HepG2 (cell line): ENCODE measurements around the gene PANK3. TPM values are rescaled to one million over a fixed set of nuclear protein-coding genes. Genes with fewer than 3 reads are reported as not detected.

Source experiments
- EZH2 ChIP-seq: conservative IDR thresholded peaks from 2 replicates; pipeline ENCODE4 v1.6.1; 2012; ENCODE audit warnings: mild to moderate bottlenecking, low read depth, low read length, moderate library complexity
- FLYWCH1 ChIP-seq: sonication (generic); formaldehyde crosslinking; IDR thresholded peaks from 2 replicates; pipeline ENCODE4 v1.8.1; 2023; ENCODE audit warnings: mild to moderate bottlenecking, missing genetic modification reagents
- GATAD1 ChIP-seq: IDR thresholded peaks from 2 replicates; pipeline ENCODE4 v1.6.1; 2016; ENCODE audit warnings: missing genetic modification reagents, missing compliant biosample characterization
- LBX2 ChIP-seq: sonication (generic); formaldehyde crosslinking; IDR thresholded peaks from 2 replicates; pipeline ENCODE4 v1.5.0; 2020; ENCODE audit warnings: missing genetic modification reagents, mild to moderate bottlenecking, borderline replicate concordance
- RXRA ChIP-seq: sonication (generic); formaldehyde crosslinking; IDR thresholded peaks from 2 replicates; pipeline ENCODE4 v1.5.1; 2020; ENCODE audit warnings: missing genetic modification reagents
- SNAPC4 ChIP-seq: sonication (generic); formaldehyde crosslinking; IDR thresholded peaks from 2 replicates; pipeline ENCODE4 v1.4.0; 2020; ENCODE audit warnings: mild to moderate bottlenecking, missing genetic modification reagents
- TARDBP ChIP-seq: sonication (generic); formaldehyde crosslinking; IDR thresholded peaks from 2 replicates; pipeline ENCODE4 v1.8.0; 2022; ENCODE audit warnings: mild to moderate bottlenecking, missing genetic modification reagents
- TBX3 ChIP-seq: fragments of 450-650 bp; IDR thresholded peaks from 2 replicates; pipeline ENCODE4 v1.6.1; 2017; ENCODE audit warnings: antibody characterized with exemption, mild to moderate bottlenecking, inconsistent platforms, borderline replicate concordance
- ZBTB38 ChIP-seq: sonication (generic); formaldehyde crosslinking; IDR thresholded peaks from 2 replicates; pipeline ENCODE4 v1.5.1; 2020; ENCODE audit warnings: mild to moderate bottlenecking, missing genetic modification reagents
- ZFY ChIP-seq: sonication (generic); formaldehyde crosslinking; IDR thresholded peaks from 2 replicates; pipeline ENCODE4 v1.4.0; 2020; ENCODE audit warnings: missing genetic modification reagents
- ZNF337 ChIP-seq: sonication (generic); formaldehyde crosslinking; IDR thresholded peaks from 2 replicates; pipeline ENCODE4 v1.5.1; 2020; ENCODE audit warnings: missing genetic modification reagents, low read depth, mild to moderate bottlenecking, borderline replicate concordance
- ZNF496 ChIP-seq: sonication (generic); formaldehyde crosslinking; IDR thresholded peaks from 2 replicates; pipeline ENCODE4 v1.8.1; 2023; ENCODE audit warnings: mild to moderate bottlenecking, moderate library complexity, missing genetic modification reagents; ENCODE audit not compliant: insufficient replicate concordance
- ZNF614 ChIP-seq: IDR thresholded peaks from 2 replicates; pipeline ENCODE4 v1.6.1; 2018; ENCODE audit warnings: missing biosample characterization, missing genetic modification reagents, inconsistent platforms, borderline replicate concordance
- polyA plus RNA-seq, 8 experiments: library from polyadenylated mRNA; depleted of rRNA in 3 of 8; stranded (reverse) in 7 of 8; unstranded in 1 of 8; fragments of >200 nt; fragmentation: Illumina TruSeq in 4 of 8; extraction: Trizol in 4 of 8; gene quantifications; 2 replicates each; pipeline versions ENCODE4 v1.2.1 to v1.2.3, GENCODE V29; 2011 to 2016; ENCODE audit warnings: low read depth in 4 of 8, missing spikeins in 1 of 8, mixed read lengths in 1 of 8; ENCODE audit not compliant: insufficient read depth in 1 of 8
- total RNA-seq, 5 experiments: library from RNA; depleted of rRNA; stranded (reverse); fragments of >200 nt; fragmentation: Illumina TruSeq; extraction: Trizol; gene quantifications; 2 replicates each; pipeline ENCODE4 v1.2.3, GENCODE V29; 2016; ENCODE audit warnings: low read depth in 1 of 5

PANK3 gene
- total and polyA plus RNA-seq, 2 of the 13 experiments (the other 11 are each of a cell fraction or from before 2014, with no cell fraction given) = 26.9 to 69.5 TPM

DNA sequence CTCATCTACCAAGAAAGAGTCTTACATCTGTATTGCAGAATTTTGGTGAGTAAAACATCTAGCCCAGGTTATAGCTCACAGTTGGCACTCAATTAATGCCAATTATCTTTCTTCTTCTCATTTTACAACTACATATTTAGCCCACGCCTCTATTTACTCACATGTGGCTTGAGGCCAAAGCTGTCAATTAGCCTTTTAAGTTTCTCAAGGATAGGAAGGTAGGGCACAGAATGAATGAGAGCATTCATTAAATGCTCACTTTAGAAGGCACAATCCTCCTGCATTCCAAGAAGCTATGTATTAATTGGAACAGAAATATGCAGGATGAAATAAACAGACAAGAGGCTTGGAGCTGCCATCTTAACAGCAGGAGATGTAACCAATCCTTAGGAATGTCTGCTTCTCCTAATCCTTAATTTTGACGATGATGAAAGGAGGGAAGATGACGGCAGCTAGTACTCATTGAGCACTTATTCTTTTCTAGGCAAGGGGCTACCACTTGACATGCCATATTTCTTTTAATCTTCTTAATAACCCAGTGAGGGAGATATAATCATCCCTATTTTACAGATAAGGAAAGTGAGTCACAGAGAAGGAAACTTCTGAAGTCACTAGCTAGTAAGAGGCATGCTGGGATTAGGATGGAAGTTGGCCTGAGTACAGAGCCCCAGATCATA is 30.8 kb upstream of the PANK3 start (continued):
- no peak for TF ChIP-seq SNAPC4 (CRISPR knock-in tag)
- no peak for TF ChIP-seq TBX3
- TF ChIP-seq LBX2 (CRISPR knock-in tag) = no peak
- TF ChIP-seq ZFY (CRISPR knock-in tag) = no peak
- TF ChIP-seq ZNF614 (CRISPR knock-in tag) = no peak
- no peak for TF ChIP-seq FLYWCH1
- TF ChIP-seq GATAD1 (CRISPR knock-in tag) = no peak
- TF ChIP-seq RXRA (CRISPR knock-in tag) = no peak
- TF ChIP-seq TARDBP (CRISPR knock-in tag) = no peak
- TF ChIP-seq ZNF337 = no peak
- no peak for TF ChIP-seq ZBTB38 (CRISPR knock-in tag)
- TF ChIP-seq ZNF496 = no peak
- TF ChIP-seq EZH2 = no peak
